A549 (cell line): ENCODE results near the gene FOXP3. TPM values are rescaled to one million over a fixed set of nuclear protein-coding genes. Genes with fewer than 3 reads are reported as not detected.

Experiments
- ATAC-seq, 2 experiments: fragments of 200-7000 bp in 1 of 2; fragments of >200 bp in 1 of 2; cut with Nextera tagmentation in 1 of 2; cut with Tn5 transposase in 1 of 2; 3 replicates each; pipeline versions ENCODE4 v1.8.0 to v1.9.1; 2018 to 2020; ENCODE audit warnings: mild to moderate bottlenecking in 1 of 2, moderate library complexity in 1 of 2
- CTCF ChIA-PET: fragments of 300-600 bp; sonication (Branson Sonifier 250); formaldehyde crosslinking; extraction: SDS; loops from one replicate; lab custom pipeline; 2021; ENCODE audit warnings: antibody characterized with exemption, inconsistent platforms; lab: Yijun Ruan, JAX
- POLR2A ChIA-PET: fragments of 350-600 bp; formaldehyde crosslinking; extraction: SDS; loops from one replicate; lab custom pipeline; 2021; ENCODE audit warnings: antibody characterized with exemption, inconsistent platforms; lab: Yijun Ruan, JAX
- DNase-seq, 2 experiments: peaks; one replicate each; pipeline versions ENCODE4 v3.0.0 to v3.0.0-alpha.2; 2011 to 2016; ENCODE audit warnings: low read depth in 1 of 2, low spot score in 1 of 2
- FAIRE-seq: peaks from 2 replicates; lab custom pipeline; 2011; peaks lifted over from hg19 to GRCh38; lab: Jason Lieb, UNC
- H3K27ac ChIP-seq, 2 experiments: fragments of >200 bp; sonication (Bioruptor Twin); formaldehyde crosslinking; 3 replicates each; pipeline ENCODE4 v1.5.1; 2016 to 2017
- H3K4me1 ChIP-seq: fragments of >200 bp; sonication (Bioruptor Twin); formaldehyde crosslinking; 3 replicates; pipeline ENCODE4 v1.6.1; 2016
- H3K4me2 ChIP-seq: fragments of >200 bp; sonication (Bioruptor Twin); formaldehyde crosslinking; 3 replicates; pipeline ENCODE4 v1.6.1; 2016
- H3K4me3 ChIP-seq: fragments of >200 bp; sonication (Bioruptor Twin); formaldehyde crosslinking; 3 replicates; pipeline ENCODE4 v1.5.1; 2016
- H3K9me3 ChIP-seq: fragments of >200 bp; sonication (Bioruptor Twin); formaldehyde crosslinking; 3 replicates; pipeline ENCODE4 v1.6.1; 2016
- EP300 ChIP-seq, 2 experiments: fragments of >200 bp; sonication (Bioruptor Twin); formaldehyde crosslinking; IDR thresholded peaks; 2 replicates in 1 of 2; 3 replicates in 1 of 2; pipeline ENCODE4 v1.6.1; 2016 to 2017
- ESRRA ChIP-seq: fragments of 150-350 bp; IDR thresholded peaks from 2 replicates; pipeline ENCODE4 v1.6.1; 2014; ENCODE audit warnings: mild to moderate bottlenecking, low read length, borderline replicate concordance
- HOXA7 ChIP-seq: fragments of 250-450 bp; sonication (Bioruptor Pico); IDR thresholded peaks from 2 replicates; pipeline ENCODE4 v1.5.0; 2020; ENCODE audit warnings: mild to moderate bottlenecking, moderate library complexity
- HOXB13 ChIP-seq: fragments of 250-450 bp; sonication (Bioruptor Pico); IDR thresholded peaks from 2 replicates; pipeline ENCODE4 v1.5.0; 2020; ENCODE audit warnings: low read depth, mild to moderate bottlenecking, moderate library complexity
- HOXB5 ChIP-seq: fragments of 250-450 bp; sonication (Bioruptor Pico); IDR thresholded peaks from 2 replicates; pipeline ENCODE4 v1.5.0; 2020; ENCODE audit warnings: mild to moderate bottlenecking, moderate library complexity
- JUN ChIP-seq, 2 experiments: fragments of >200 bp; sonication (Bioruptor Twin); formaldehyde crosslinking; IDR thresholded peaks; 2 replicates in 1 of 2; 3 replicates in 1 of 2; pipeline ENCODE4 v1.6.1; 2016 to 2017
- MAZ ChIP-seq: fragments of 150-350 bp; IDR thresholded peaks from 2 replicates; pipeline ENCODE4 v1.6.1; 2014; ENCODE audit warnings: antibody characterized with exemption, low read depth, low read length, borderline replicate concordance
- MYC ChIP-seq: IDR thresholded peaks from 2 replicates; pipeline ENCODE4 v1.6.1; 2012; ENCODE audit warnings: mild to moderate bottlenecking, inconsistent platforms, low read length, improper control_type of control experiment, borderline replicate concordance
- PHF8 ChIP-seq: fragments of 200-600 bp; sonication (generic); IDR thresholded peaks from 2 replicates; pipeline ENCODE4 v1.6.1; 2016; ENCODE audit warnings: low read depth, mild to moderate bottlenecking, antibody characterized with exemption, moderate library complexity, borderline replicate concordance
- POLR2A ChIP-seq: IDR thresholded peaks from 2 replicates; pipeline ENCODE4 v1.6.1; 2012; ENCODE audit warnings: mild to moderate bottlenecking, low read length
- POLR2AphosphoS2 ChIP-seq: conservative IDR thresholded peaks from 2 replicates; pipeline ENCODE4 v1.6.1; 2012; ENCODE audit warnings: low read length, improper control_type of control experiment, inconsistent platforms
- RARB ChIP-seq: fragments of 250-450 bp; sonication (Bioruptor Pico); IDR thresholded peaks from 2 replicates; pipeline ENCODE4 v1.8.0; 2021; ENCODE audit warnings: mild to moderate bottlenecking, moderate library complexity
- RCOR1 ChIP-seq: fragments of 150-350 bp; IDR thresholded peaks from 2 replicates; pipeline ENCODE4 v1.6.1; 2014; ENCODE audit warnings: antibody characterized with exemption, low read length, low read depth
- RFX5 ChIP-seq: fragments of 450-650 bp; IDR thresholded peaks from 2 replicates; pipeline ENCODE4 v1.7.1; 2014; ENCODE audit warnings: antibody characterized with exemption, mild to moderate bottlenecking, moderate library complexity
- TP53 ChIP-seq: fragments of 250-450 bp; sonication (Bioruptor Pico); IDR thresholded peaks from 2 replicates; pipeline ENCODE4 v1.5.0; 2021; ENCODE audit warnings: mild to moderate bottlenecking, moderate library complexity
- WGBS: methylation state at CpG from one replicate; pipeline ENCODE4 v1.1.6; 2017; ENCODE audit errors: missing lambda C conversion rate; 5-methylcytosine and 5-hydroxymethylcytosine counted together
- polyA plus RNA-seq, 4 experiments: library from polyadenylated mRNA; depleted of rRNA in 3 of 4; stranded (reverse); fragments of >200 nt; fragmentation: RNase III in 1 of 4; extraction: RNeasy Plus Mini Kit Qiagen cat#74134 plus additional on column Dnase treatment in 1 of 4; gene quantifications; 2 replicates in 3 of 4; 3 replicates in 1 of 4; pipeline ENCODE4 v1.2.3, GENCODE V29; 2011 to 2017
- TF ChIP-seq, protein P1 (sequence below): fragments of >200 bp; sonication (Bioruptor Twin); formaldehyde crosslinking; IDR thresholded peaks from 3 replicates; pipeline ENCODE4 v1.6.1; 2016
- TF ChIP-seq, protein P2 (sequence below): IDR thresholded peaks from 2 replicates; pipeline ENCODE4 v1.6.1; 2012
- TF ChIP-seq, protein P3 (sequence below): IDR thresholded peaks from 2 replicates; pipeline ENCODE4 v1.6.1; 2012; ENCODE audit warnings: low read depth, borderline replicate concordance

FOXP3 gene
- polyA plus RNA-seq, 2 of the 4 experiments (the other 2 are of a cell fraction): 0.04 to 0.13 TPM

DNA sequence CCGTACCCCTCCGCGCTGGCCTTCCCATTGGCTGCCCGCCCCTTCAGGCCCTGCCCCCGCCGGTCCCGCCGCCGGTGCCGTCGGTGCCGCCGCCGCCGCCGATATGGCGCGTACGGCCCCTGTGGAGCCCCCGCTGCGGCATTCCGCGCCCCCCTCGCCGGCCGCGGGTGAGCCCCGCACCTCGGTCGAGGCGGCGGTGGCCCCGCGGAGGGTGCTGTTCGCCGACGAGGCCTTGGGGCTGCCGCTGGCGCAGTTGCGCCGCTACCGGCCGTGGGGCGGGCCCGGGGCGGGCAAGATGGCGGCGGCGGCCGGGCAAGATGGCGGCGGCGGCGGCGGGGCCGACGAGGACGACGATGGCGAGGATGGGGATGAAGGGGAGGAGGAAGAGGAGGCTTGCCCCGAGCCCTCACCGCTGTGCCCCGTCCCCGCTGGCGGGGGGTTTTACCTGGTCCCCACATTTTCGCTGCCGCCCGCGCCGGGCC, 5.3 kb upstream of the FOXP3 start, which contains the start of gene PPP1R3F:
TSS of gene PPP1R3F (plus strand) at position 27 of the 482 bp plus-strand sequence. CDS start at position 104, 77 bp downstream.
- H3K4me3 ChIP-seq: peak within 1 kb of the TSS; percentile 91
- peak within 1 kb of the TSS; percentile 99 for H3K27ac ChIP-seq
- DNase-seq (no peak), FAIRE-seq (no peak), ATAC-seq (peak; percentile 0 to 35; a peak in 4 of 6 replicates)
- WGBS: no CpG with 5 or more reads among the region's 70 CpGs
- H3K4me2 ChIP-seq: peak within 1 kb of the TSS; percentile 97
- CTCF ChIA-PET: no interaction called here
- no peak for TF ChIP-seq RARB (CRISPR knock-in tag)
- 0 out of 2 replicates have a peak, but pooled peaks have one; percentile 24 for TF ChIP-seq HOXB5 (CRISPR knock-in tag)
- peak; percentile 48 for TF ChIP-seq POLR2A
- TF ChIP-seq JUN (IDR thresholded peaks at IDR 0.05): peak; percentile 42 to 81; a peak in 2 of 5 replicates
- no peak for TF ChIP-seq EP300 (IDR thresholded peaks at IDR 0.05)
- TF ChIP-seq, protein P1, sequence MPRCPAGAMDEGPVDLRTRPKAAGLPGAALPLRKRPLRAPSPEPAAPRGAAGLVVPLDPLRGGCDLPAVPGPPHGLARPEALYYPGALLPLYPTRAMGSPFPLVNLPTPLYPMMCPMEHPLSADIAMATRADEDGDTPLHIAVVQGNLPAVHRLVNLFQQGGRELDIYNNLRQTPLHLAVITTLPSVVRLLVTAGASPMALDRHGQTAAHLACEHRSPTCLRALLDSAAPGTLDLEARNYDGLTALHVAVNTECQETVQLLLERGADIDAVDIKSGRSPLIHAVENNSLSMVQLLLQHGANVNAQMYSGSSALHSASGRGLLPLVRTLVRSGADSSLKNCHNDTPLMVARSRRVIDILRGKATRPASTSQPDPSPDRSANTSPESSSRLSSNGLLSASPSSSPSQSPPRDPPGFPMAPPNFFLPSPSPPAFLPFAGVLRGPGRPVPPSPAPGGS: 0 out of 3 replicates have a peak, but pooled peaks have one; percentile 35
- TF ChIP-seq PHF8: peak; percentile 44; the same call in 1 of the 2 replicates
- POLR2A ChIA-PET: interaction anchor here (1.0 to 1.7 kb wide), 4 partner anchors 79 to 468 kb away, joined by 4 to 16 read pairs (median 4); partner anchors contain the start of gene HDAC6
- peaks cover 29% of the 10 kb centered on the region; the same call in 2 of the 3 replicates for H3K4me1 ChIP-seq
- no peaks in the 10 kb centered on the region for H3K9me3 ChIP-seq

DNA sequence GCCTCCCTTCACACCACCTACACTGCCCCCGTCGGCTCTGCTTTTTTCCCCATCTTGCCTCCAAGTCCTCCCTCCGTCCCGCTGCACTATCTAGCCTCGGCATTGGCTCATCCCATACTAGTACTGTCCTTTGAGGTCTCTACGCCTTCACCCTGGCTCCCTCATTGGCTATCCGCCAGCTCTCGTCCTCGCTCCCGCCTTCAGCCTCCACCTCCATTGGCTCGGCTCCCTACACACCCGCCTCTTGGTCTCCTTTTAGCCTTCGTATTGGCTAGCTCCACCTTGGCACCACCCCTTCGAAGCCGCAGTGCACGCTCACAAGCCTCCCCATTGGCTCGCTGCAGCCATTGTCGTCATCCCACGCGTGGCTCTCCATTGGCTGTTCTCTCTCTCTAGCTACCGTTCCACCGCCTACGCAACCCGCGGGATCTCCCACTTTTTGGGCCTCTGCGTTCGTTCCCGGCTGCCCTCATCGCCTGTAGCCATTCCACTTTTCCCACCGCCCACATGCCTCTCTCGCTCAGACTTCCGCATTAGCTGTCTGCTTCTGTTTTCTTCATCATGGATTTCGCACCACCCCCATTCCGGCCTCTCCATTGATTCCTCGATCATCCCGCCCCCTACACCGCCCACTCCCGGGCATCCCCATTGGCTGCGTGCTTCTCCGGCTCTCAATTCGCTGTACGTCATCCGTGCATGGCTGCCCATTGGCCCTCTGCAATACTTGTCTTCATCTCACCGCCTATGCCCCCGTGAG, 4.7 kb upstream of the FOXP3 start:
- Histone ChIP-seq H3K9me3 (no peaks in the 10 kb centered on the region), H3K4me1 (peaks cover 29% of the 10 kb centered on the region; the same call in 2 of the 3 replicates), H3K4me2 (peak overlapping the region; percentile 91), H3K4me3 (peak overlapping the region; percentile 91), H3K27ac (peak overlapping the region; percentile 99)
- peak; percentile 97 for FAIRE-seq
- DNase-seq: peak; percentile 95 to 99
- CTCF ChIA-PET: interaction anchor here (0.6 to 1.2 kb wide), 2 partner anchors 12 to 47 kb away, joined by 3 read pairs; no protein-coding TSS in a partner anchor
- TF ChIP-seq MYC (no peak), RFX5 (peak; percentile 85), POLR2A (peak; percentile 89), TP53 (no peak), RCOR1 (no peak), HOXB13 (CRISPR knock-in tag) (no peak), HOXA7 (CRISPR knock-in tag) (no peak), POLR2AphosphoS2 (no peak), MAZ (no peak), JUN (IDR thresholded peaks at IDR 0.05) (0 out of 5 replicates have a peak, but pooled peaks of 1 of the 2 experiments have one; percentile 32), ESRRA (no peak)
- TF ChIP-seq, protein P2, sequence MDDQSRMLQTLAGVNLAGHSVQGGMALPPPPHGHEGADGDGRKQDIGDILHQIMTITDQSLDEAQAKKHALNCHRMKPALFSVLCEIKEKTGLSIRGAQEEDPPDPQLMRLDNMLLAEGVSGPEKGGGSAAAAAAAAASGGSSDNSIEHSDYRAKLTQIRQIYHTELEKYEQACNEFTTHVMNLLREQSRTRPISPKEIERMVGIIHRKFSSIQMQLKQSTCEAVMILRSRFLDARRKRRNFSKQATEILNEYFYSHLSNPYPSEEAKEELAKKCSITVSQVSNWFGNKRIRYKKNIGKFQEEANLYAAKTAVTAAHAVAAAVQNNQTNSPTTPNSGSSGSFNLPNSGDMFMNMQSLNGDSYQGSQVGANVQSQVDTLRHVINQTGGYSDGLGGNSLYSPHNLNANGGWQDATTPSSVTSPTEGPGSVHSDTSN: no peak
- TF ChIP-seq, protein P3, sequence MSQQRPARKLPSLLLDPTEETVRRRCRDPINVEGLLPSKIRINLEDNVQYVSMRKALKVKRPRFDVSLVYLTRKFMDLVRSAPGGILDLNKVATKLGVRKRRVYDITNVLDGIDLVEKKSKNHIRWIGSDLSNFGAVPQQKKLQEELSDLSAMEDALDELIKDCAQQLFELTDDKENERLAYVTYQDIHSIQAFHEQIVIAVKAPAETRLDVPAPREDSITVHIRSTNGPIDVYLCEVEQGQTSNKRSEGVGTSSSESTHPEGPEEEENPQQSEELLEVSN: no peak
- TF ChIP-seq, protein P1: 0 out of 3 replicates have a peak, but pooled peaks have one; percentile 62
- under 1% methylated on average over 35 of the region's 45 CpGs for WGBS
- peak; percentile 95 to 96 for ATAC-seq
- POLR2A ChIA-PET: interaction anchor here (0.7 to 1.7 kb wide), 9 partner anchors 14 to 468 kb away, joined by 3 to 16 read pairs (median 4); partner anchors contain the start of genes CCDC22, HDAC6 and TFE3
